ENCODE results near the gene HIPK4.

DNA sequence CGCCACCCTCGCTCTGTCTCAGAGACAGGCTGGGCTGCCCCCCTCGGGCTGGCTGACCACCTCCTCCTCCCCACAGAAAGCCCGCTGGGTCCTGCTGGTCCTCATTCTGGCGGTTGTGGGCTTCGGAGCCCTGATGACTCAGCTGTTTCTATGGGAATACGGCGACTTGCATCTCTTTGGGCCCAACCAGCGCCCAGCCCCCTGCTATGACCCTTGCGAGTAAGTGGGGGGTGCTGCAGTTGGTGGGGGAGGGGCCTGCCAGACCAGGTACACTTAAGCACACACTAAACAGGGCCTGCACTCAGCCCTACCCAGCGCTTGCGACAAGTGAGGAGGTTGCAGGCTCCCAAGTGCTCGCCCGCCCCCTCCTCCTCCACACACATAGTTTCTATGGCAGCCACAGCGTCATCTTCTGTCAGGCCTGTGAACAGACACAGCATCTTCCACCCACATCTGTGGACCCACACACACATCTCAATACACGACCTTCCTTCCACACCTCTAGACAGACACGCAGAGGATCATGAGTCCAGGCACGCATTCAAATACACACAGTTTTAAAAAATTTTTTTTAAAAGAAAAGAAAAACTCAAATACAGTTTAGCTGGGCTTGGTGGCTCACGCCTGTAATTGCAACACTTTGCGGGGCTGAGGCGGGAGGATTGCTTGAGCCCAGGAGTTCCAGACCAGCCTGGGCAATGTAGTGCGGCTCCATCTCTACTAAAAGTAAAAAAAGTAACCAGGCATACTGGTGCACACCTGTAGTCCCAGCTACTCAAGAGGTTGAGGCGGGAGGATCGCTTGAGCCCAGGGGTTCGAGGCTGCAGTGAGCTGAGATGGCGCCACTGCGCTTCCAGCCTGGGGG is 23.1 kb downstream of the HIPK4 start:
- TF ChIP-seq, protein P1, sequence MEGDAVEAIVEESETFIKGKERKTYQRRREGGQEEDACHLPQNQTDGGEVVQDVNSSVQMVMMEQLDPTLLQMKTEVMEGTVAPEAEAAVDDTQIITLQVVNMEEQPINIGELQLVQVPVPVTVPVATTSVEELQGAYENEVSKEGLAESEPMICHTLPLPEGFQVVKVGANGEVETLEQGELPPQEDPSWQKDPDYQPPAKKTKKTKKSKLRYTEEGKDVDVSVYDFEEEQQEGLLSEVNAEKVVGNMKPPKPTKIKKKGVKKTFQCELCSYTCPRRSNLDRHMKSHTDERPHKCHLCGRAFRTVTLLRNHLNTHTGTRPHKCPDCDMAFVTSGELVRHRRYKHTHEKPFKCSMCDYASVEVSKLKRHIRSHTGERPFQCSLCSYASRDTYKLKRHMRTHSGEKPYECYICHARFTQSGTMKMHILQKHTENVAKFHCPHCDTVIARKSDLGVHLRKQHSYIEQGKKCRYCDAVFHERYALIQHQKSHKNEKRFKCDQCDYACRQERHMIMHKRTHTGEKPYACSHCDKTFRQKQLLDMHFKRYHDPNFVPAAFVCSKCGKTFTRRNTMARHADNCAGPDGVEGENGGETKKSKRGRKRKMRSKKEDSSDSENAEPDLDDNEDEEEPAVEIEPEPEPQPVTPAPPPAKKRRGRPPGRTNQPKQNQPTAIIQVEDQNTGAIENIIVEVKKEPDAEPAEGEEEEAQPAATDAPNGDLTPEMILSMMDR (conservative IDR thresholded peaks at IDR 0.05; ENCODE audit: low read depth, low read length), result no peak
- TF ChIP-seq BHLHE40 (IDR thresholded peaks at IDR 0.05; ENCODE audit: low read depth, low read length) (no peak), RAD21 (IDR thresholded peaks at IDR 0.05; ENCODE audit: low read length) (no peak), POLR2A (IDR thresholded peaks at IDR 0.05; ENCODE audit: low read depth, low read length) (no peak), FOS (IDR thresholded peaks at IDR 0.05; ENCODE audit: low read depth, low read length) (no peak), CEBPB (IDR thresholded peaks at IDR 0.05; ENCODE audit: low read depth, low read length) (no peak), MXI1 (IDR thresholded peaks at IDR 0.05; ENCODE audit: borderline replicate concordance, low read depth, low read length) (no peak), ELK1 (IDR thresholded peaks at IDR 0.05; ENCODE audit: borderline replicate concordance, low read depth, low read length) (no peak), RCOR1 (IDR thresholded peaks at IDR 0.05; ENCODE audit: insufficient replicate concordance, low read length) (no peak), RFX5 (IDR thresholded peaks at IDR 0.05; ENCODE audit: low read depth, low read length) (peak; percentile 78), SMC3 (IDR thresholded peaks at IDR 0.05; ENCODE audit: low read depth, low read length) (no peak)
- TF ChIP-seq, protein P2, sequence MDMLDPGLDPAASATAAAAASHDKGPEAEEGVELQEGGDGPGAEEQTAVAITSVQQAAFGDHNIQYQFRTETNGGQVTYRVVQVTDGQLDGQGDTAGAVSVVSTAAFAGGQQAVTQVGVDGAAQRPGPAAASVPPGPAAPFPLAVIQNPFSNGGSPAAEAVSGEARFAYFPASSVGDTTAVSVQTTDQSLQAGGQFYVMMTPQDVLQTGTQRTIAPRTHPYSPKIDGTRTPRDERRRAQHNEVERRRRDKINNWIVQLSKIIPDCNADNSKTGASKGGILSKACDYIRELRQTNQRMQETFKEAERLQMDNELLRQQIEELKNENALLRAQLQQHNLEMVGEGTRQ (IDR thresholded peaks at IDR 0.05; ENCODE audit: low read depth, low read length), result no peak

Data from IMR-90 (cell line).